ENCODE results near the gene HOXD13.

DNA sequence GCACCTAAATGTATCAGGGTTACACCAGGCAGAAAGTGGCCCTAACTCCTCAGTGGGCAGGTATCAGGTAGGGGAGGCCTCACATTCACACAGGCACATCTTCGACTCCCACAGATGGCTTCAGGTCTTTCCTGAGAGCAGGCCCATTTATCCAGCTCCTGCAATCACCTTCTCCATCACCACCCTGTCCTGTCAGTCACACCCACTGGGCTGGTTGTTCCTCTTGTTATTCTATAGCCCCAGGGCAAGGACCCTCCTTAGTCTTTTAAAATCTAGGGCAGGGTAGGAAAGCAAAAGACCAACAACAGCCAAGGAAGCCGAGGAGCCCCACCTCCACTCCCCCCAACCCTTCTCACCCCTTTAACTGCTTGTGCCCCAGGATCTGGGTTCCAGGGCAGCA, 49.8 kb downstream of the HOXD13 start:
- TF ChIP-seq POLR2AphosphoS5 (IDR thresholded peaks at IDR 0.05; ENCODE audit: low read depth) (no peak), EZH2phosphoT487 (IDR thresholded peaks at IDR 0.05; ENCODE audit: unreplicated experiment) (no peak), EZH2 (IDR thresholded peaks at IDR 0.05; ENCODE audit: low read depth, unreplicated experiment) (no peak), JUNB (IDR thresholded peaks at IDR 0.05; ENCODE audit: unreplicated experiment) (no peak), STAT1 (IDR thresholded peaks at IDR 0.05; ENCODE audit: unreplicated experiment) (no peak), ZNF331 (CRISPR knock-in tag; IDR thresholded peaks at IDR 0.05; ENCODE audit: low read depth) (no peak), NANOG (IDR thresholded peaks at IDR 0.05; ENCODE audit: borderline replicate concordance) (no peak), ZNF114 (CRISPR knock-in tag; IDR thresholded peaks at IDR 0.05) (no peak)
- TF ChIP-seq, protein P1, sequence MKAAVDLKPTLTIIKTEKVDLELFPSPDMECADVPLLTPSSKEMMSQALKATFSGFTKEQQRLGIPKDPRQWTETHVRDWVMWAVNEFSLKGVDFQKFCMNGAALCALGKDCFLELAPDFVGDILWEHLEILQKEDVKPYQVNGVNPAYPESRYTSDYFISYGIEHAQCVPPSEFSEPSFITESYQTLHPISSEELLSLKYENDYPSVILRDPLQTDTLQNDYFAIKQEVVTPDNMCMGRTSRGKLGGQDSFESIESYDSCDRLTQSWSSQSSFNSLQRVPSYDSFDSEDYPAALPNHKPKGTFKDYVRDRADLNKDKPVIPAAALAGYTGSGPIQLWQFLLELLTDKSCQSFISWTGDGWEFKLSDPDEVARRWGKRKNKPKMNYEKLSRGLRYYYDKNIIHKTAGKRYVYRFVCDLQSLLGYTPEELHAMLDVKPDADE (IDR thresholded peaks at IDR 0.05) = no peak
- TF ChIP-seq, protein P2, sequence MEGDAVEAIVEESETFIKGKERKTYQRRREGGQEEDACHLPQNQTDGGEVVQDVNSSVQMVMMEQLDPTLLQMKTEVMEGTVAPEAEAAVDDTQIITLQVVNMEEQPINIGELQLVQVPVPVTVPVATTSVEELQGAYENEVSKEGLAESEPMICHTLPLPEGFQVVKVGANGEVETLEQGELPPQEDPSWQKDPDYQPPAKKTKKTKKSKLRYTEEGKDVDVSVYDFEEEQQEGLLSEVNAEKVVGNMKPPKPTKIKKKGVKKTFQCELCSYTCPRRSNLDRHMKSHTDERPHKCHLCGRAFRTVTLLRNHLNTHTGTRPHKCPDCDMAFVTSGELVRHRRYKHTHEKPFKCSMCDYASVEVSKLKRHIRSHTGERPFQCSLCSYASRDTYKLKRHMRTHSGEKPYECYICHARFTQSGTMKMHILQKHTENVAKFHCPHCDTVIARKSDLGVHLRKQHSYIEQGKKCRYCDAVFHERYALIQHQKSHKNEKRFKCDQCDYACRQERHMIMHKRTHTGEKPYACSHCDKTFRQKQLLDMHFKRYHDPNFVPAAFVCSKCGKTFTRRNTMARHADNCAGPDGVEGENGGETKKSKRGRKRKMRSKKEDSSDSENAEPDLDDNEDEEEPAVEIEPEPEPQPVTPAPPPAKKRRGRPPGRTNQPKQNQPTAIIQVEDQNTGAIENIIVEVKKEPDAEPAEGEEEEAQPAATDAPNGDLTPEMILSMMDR (conservative IDR thresholded peaks at IDR 0.05; ENCODE audit: low read depth in 2 of 2) = no peak
- TF ChIP-seq, protein P3, sequence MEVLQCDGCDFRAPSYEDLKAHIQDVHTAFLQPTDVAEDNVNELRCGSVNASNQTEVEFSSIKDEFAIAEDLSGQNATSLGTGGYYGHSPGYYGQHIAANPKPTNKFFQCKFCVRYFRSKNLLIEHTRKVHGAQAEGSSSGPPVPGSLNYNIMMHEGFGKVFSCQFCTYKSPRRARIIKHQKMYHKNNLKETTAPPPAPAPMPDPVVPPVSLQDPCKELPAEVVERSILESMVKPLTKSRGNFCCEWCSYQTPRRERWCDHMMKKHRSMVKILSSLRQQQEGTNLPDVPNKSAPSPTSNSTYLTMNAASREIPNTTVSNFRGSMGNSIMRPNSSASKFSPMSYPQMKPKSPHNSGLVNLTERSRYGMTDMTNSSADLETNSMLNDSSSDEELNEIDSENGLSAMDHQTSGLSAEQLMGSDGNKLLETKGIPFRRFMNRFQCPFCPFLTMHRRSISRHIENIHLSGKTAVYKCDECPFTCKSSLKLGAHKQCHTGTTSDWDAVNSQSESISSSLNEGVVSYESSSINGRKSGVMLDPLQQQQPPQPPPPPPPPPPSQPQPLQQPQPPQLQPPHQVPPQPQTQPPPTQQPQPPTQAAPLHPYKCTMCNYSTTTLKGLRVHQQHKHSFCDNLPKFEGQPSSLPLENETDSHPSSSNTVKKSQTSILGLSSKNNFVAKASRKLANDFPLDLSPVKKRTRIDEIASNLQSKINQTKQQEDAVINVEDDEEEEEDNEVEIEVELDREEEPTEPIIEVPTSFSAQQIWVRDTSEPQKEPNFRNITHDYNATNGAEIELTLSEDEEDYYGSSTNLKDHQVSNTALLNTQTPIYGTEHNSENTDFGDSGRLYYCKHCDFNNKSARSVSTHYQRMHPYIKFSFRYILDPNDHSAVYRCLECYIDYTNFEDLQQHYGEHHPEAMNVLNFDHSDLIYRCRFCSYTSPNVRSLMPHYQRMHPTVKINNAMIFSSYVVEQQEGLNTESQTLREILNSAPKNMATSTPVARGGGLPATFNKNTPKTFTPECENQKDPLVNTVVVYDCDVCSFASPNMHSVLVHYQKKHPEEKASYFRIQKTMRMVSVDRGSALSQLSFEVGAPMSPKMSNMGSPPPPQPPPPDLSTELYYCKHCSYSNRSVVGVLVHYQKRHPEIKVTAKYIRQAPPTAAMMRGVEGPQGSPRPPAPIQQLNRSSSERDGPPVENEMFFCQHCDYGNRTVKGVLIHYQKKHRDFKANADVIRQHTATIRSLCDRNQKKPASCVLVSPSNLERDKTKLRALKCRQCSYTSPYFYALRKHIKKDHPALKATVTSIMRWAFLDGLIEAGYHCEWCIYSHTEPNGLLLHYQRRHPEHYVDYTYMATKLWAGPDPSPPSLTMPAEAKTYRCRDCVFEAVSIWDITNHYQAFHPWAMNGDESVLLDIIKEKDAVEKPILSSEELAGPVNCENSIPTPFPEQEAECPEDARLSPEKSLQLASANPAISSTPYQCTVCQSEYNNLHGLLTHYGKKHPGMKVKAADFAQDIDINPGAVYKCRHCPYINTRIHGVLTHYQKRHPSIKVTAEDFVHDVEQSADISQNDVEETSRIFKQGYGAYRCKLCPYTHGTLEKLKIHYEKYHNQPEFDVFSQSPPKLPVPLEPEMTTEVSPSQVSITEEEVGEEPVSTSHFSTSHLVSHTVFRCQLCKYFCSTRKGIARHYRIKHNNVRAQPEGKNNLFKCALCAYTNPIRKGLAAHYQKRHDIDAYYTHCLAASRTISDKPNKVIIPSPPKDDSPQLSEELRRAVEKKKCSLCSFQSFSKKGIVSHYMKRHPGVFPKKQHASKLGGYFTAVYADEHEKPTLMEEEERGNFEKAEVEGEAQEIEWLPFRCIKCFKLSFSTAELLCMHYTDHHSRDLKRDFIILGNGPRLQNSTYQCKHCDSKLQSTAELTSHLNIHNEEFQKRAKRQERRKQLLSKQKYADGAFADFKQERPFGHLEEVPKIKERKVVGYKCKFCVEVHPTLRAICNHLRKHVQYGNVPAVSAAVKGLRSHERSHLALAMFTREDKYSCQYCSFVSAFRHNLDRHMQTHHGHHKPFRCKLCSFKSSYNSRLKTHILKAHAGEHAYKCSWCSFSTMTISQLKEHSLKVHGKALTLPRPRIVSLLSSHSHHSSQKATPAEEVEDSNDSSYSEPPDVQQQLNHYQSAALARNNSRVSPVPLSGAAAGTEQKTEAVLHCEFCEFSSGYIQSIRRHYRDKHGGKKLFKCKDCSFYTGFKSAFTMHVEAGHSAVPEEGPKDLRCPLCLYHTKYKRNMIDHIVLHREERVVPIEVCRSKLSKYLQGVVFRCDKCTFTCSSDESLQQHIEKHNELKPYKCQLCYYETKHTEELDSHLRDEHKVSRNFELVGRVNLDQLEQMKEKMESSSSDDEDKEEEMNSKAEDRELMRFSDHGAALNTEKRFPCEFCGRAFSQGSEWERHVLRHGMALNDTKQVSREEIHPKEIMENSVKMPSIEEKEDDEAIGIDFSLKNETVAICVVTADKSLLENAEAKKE (CRISPR knock-in tag; IDR thresholded peaks at IDR 0.05) = no peak
- TF ChIP-seq, protein P4, sequence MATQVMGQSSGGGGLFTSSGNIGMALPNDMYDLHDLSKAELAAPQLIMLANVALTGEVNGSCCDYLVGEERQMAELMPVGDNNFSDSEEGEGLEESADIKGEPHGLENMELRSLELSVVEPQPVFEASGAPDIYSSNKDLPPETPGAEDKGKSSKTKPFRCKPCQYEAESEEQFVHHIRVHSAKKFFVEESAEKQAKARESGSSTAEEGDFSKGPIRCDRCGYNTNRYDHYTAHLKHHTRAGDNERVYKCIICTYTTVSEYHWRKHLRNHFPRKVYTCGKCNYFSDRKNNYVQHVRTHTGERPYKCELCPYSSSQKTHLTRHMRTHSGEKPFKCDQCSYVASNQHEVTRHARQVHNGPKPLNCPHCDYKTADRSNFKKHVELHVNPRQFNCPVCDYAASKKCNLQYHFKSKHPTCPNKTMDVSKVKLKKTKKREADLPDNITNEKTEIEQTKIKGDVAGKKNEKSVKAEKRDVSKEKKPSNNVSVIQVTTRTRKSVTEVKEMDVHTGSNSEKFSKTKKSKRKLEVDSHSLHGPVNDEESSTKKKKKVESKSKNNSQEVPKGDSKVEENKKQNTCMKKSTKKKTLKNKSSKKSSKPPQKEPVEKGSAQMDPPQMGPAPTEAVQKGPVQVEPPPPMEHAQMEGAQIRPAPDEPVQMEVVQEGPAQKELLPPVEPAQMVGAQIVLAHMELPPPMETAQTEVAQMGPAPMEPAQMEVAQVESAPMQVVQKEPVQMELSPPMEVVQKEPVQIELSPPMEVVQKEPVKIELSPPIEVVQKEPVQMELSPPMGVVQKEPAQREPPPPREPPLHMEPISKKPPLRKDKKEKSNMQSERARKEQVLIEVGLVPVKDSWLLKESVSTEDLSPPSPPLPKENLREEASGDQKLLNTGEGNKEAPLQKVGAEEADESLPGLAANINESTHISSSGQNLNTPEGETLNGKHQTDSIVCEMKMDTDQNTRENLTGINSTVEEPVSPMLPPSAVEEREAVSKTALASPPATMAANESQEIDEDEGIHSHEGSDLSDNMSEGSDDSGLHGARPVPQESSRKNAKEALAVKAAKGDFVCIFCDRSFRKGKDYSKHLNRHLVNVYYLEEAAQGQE (IDR thresholded peaks at IDR 0.05; ENCODE audit: unreplicated experiment) = no peak
